T-helper 2 cell (primary cell): ENCODE results near the gene RUNX3.

Source experiments
- DNase-seq, 5 experiments: peaks; one replicate each; pipeline versions ENCODE4 v3.0.0 to v3.0.0-alpha.2; 2012 to 2022

The RUNX3 gene

GRCh38 chr1:24946861-24947658 lies 17.0 kb upstream of the RUNX3 start:
- DNase-seq, result peak in 1 of 5 experiments; percentile 80

GRCh38 chr1:24945354-24946326 lies 15.6 kb upstream of the RUNX3 start:
- DNase-seq, result no peak

GRCh38 chr1:24944318-24944717 lies 14.2 kb upstream of the RUNX3 start:
- DNase-seq, result no peak

GRCh38 chr1:24942789-24943188 lies 12.7 kb upstream of the RUNX3 start:
- no peak for DNase-seq

GRCh38 chr1:24941564-24941963 lies 11.5 kb upstream of the RUNX3 start:
- DNase-seq, result no peak

GRCh38 chr1:24940231-24940630 lies 10.2 kb upstream of the RUNX3 start:
- DNase-seq, result no peak

- DNase-seq, result no peak
Measured at GRCh38 chr1:24939675-24940193, 9.7 kb upstream of the RUNX3 start.

- DNase-seq, result no peak
Measured at GRCh38 chr1:24939040-24939674, 9.1 kb upstream of the RUNX3 start.

- no peak for DNase-seq
Measured at GRCh38 chr1:24938276-24938675, 8.2 kb upstream of the RUNX3 start.

- DNase-seq, result no peak
Measured at GRCh38 chr1:24936684-24937083, 6.6 kb upstream of the RUNX3 start.

- DNase-seq, result no peak
Measured at GRCh38 chr1:24935615-24936484, 5.8 kb upstream of the RUNX3 start.

GRCh38 chr1:24935196-24935526 lies 5.1 kb upstream of the RUNX3 start:
- DNase-seq, result no peak

- no peak for DNase-seq
Measured at GRCh38 chr1:24934310-24935195, 4.5 kb upstream of the RUNX3 start.

GRCh38 chr1:24933468-24933867 lies 3.4 kb upstream of the RUNX3 start:
- no peak for DNase-seq

- no peak for DNase-seq
Measured at GRCh38 chr1:24932725-24933294, 2.7 kb upstream of the RUNX3 start.

- DNase-seq, result peak; percentile 43 to 62 (median 49)
Measured at GRCh38 chr1:24932284-24932683, 2.2 kb upstream of the RUNX3 start.

- DNase-seq, result peak in 1 of 5 experiments; percentile 45
Measured at GRCh38 chr1:24931468-24932231, 1.6 kb upstream of the RUNX3 start.

- no peak for DNase-seq
Measured at GRCh38 chr1:24931146-24931467, 1.0 kb upstream of the RUNX3 start.

- peak in 4 of 5 experiments; percentile 23 to 76 (median 51) for DNase-seq
Measured at GRCh38 chr1:24929398-24930259, 447 bp downstream of the RUNX3 start.
